GM18858 (cell line): Measurements from ENCODE around the gene LDLRAD4.

Experiments used
- ATAC-seq: cut with Tn5 transposase; IDR thresholded peaks from one replicate; pipeline ENCODE4 v1.9.1; 2021; ENCODE audit not compliant: unreplicated experiment

Gene LDLRAD4

DNA sequence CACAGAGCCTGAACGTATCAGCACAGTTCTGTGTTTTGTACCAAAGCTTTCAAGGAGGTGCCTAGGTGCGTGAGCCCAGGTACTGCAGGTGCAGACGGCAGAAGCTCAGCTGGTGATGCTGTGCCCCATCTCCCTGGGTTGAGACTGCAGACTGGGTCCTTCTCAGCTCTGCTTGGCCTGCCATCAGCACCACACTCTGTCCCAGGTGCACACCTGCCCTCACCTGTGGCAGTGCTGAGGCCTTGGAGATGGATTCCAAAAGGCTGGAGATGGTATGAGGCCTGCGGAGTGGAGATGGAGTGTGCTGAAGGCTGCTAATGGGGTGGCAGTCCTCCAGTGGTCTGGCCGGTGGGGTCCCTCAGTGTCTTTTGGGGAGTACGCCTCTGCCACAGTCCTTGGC lies 9.3 kb downstream of the LDLRAD4 start:
- ATAC-seq, result no peak

DNA sequence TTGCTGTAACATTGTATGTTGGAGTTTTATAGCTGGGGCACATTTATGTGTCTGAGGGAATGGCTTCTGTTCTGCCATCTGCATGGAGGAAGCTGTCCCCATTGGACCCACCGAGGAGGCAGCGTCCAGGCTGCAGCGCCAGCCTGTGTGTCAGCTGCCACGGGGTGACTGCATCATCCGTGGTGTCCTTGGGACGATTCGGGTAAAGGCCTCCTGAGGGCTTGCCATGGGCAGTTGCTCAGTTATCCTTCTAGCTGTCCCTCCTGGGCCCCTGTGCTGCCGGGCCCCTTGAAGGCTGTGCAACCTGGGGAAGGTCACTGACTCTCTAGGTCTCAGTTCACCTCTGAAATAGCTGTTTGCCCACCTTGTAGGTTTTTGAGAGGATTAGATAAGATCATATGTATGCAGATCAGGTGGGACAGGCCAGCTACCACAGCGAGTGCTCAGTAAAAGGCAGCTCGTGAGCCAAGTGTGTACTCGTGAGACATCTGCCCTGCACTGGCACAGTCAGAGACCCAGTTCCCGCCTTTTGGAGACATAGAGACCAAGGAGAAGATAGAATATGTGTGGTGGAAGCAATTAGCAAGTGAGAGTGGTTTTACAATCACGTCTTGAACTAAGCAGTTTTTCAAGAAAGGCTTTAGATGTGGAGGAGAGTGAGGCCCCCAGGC lies 10.6 kb downstream of the LDLRAD4 start:
- no peak for ATAC-seq

DNA sequence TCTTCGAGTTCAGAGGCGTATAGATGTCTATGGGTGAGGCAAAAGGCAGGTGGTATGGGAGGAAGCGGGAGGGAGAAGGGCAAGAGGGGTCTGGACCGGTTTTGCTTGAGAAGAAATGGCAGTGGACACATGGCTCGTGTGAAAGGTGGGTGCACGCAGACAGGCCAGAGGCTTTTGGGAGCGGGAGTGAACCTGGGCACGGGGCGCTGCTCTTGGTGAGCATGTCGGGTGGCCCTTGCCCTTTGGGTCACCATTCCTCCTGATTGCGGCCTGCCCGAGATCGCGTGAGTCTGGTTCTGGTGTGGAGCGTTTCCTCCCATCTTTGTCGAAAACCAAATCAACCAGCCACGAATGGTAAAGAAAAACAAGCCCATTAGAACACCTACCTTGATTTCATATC lies 12.6 kb downstream of the LDLRAD4 start:
- ATAC-seq, result no peak

DNA sequence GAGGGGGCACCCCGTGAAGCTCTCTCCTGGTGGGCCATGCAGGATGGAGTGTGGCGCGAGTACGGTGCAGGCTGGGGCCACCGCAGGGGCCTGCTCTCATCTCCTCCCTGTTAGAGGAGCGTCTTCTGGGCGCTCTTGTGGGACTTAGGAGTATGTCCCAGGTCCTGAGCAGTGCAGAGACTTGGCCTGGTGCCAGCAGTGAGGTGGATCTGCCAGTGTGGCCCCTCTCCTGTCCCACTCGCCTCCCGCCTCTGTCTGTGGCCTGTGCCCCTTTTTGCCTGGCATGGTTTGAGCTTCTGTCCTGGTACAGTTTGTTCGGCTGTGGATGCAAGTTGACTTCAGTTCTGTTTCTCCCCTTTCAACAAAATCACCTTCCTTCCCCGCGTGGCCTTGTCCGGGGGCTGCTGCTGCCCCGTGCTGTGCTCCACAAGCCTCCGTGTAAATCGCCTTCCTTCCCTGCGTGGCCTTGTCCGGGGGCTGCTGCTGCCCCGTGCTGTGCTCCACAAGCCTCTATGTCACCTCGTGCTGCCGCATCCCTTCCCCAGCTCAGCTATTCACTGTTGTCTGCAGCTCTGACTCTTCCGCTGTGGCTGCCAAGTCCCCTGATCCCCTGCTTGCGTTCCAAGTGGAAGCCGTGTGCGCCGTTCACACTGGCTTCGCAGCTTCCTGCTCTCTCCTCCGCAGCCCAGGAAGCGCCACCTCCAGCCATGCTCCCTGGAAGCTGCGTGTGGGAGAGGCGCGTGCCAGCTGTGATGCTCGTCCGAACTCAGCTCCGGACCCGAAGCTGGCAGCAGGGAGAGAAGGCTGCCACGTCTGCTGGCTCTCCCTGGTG lies 13.7 kb downstream of the LDLRAD4 start:
- ATAC-seq, result no peak

DNA sequence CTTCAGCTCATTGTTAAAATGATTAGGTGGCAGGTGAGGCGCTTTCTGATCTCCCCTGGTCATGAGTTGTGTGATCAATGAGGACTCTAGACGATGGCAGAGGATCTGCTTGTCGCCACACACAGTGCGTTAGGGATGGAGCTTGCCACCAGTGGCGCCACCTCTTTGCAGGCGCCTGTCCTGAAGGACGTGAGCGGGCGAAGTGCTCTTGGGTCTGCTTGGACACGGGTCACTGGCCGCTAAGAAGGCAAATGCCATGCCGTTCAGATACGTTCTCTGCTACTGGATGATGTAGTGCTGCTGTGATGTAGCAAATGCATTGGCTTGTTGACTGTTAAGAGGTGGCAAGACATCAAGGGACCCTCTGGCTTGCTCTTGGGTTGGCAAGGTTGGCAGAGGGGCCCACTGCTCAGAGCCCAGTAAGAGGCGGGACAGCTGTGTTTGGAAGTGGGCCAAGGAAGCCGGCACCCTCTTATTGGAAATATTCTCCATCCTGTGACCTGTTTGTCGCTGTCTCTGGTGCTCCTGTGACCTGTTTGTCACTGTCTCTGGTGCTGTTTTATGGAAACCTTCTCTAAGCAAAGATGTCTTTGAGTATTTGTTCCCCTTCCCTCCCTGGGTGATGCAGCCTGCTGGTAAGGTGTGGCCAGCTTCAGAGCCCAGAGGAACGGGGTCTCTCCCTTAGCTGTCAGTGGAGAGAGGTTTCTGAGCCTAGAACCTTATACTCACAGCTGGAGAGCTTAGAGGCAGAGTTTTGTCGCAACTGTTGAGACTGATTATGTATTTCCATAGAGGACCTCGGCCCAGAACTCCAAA lies 14.6 kb downstream of the LDLRAD4 start:
- no peak for ATAC-seq

DNA sequence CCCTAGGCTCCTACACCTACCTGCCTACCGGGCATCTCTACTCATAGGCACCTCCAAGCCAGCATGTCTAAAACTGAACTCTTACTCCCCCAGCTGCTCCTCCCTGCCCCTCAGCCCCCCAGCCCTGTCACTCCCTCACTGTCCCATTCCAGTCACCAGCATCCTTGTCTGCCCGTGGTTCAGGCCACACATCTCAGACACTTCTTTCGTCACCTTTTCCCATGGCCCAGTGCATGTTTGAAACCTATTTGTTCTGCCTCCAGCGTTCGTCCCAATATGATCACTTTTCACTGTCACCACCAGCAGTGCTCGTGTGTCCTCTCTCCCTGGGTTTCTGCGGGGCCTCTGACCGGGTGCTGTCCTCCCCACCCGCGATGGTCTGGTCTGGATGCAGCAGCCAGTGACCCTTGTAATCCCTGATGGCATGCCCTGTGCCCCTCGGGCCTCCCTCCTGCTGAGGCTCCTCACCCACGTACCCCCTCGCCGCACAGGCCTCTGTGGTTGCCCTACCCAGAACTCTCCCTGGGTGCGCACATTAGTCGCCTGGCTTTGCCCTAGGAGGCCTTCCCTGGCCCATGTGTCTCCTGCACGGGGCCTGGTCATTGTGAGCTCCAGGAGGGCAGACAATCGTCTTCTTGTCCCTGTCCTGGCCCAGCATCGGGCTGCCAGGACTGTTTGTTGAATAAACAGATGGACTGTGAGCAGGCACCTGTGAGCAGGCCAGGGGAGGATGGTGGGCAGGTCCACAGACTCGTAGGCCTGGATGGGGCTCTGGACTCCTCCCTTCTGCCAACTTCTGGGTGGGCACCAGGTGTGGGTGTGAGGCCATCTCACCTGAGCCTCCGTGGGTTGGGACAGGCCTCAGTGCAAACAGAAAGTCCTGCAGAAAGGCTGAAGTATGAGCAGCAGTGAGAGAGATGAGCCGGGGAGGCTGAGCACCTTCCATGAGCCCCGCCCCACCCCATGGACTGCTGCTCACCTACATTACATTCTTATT lies 15.5 kb downstream of the LDLRAD4 start:
- no peak for ATAC-seq

DNA sequence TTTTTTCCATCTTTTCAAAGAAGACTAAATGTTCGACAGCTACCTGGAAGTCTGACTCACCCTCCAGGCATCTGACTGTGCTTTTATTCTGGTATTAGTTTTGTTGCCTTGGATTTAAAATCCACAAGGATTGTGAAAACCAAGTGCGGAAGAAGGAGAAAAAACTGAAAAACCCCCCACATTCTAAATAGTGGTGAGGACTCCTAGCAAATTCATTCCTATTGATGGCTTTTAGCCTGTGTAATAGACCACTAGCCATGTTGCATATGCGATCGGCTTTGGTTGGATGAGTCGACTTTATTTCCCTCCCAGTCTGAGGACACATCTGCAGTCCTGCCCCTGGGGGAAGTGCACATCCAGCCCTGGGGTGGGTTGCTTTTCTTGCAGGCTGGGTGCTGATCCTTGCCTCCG lies 16.9 kb downstream of the LDLRAD4 start:
- no peak for ATAC-seq

DNA sequence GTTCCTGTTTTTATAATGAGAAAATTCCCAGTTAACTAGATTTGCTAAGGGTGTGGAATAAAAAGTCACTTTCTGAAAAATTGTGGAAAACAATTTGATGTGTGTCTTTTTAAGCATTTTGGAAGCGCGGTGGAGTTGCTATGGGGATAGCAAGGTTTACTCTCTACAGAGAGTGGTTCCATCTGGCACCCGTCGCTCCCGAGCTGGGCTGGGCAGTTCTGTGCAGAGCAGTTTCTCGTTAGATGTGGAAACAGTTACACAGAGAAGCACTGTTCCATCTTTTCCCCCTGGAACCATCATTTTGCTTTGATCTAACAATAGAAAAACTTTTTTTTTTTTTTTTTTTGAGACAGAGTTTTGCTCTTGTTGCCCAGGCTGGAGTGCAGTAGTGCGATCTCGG lies 17.4 kb downstream of the LDLRAD4 start:
- no peak for ATAC-seq

DNA sequence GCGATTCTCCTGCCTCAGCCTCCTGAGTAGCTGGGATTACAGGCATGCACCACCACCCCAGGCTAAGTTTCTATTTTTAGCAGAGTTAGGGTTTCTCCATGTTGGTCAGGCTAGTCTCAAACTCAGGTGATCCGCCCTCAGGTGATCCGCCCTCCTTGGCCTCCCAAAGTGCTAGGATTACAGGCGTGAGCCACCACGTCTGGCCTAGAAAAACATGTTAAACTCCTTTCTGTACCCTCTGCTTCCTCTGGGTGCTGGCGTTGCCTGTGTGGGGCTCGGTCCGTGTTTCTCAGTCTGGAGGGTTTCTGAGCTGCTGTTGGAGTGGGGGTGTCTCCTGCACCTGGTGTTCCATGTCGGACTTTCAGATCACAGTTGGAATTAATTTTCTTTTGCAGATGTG lies 17.9 kb downstream of the LDLRAD4 start:
- no peak for ATAC-seq

DNA sequence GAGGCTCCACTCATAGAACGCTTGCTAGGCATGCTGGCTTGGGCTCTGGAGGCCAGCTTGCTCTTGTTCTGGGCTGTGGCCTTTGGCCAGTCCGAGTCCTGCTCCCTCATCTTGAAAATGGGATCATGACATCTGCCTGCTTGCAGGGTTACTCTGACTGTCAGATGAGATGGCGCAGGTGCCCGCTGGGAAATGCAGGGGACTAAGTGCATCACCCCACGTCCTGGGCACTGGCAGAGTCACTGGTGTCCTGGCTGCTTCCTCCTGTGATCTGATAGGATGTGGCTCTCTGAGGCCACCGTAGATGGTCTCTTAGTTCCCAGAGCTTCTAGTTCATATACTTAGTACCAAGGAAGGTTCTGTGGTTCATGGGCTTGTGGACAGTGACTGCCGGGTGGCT lies 18.5 kb downstream of the LDLRAD4 start:
- ATAC-seq, result no peak

DNA sequence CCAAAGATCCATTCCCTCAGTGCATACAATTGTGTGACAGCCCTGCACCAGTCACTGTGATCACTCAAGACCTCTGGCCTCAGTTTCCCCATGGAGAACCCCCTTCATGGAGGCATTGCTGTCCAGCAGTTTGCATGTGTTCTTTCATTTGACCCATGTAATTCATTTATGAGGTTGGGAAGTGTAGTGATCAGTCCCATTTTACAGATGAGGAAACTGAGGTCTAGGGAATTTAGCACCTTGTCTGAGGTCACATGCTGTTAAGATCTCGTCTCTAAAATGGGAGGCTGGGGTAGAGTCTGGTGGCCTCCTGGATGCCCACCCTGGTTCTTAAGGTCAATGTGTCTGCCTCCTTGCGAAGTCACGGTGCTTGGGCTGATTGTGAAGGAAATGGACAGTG lies 19.1 kb downstream of the LDLRAD4 start:
- ATAC-seq, result no peak

DNA sequence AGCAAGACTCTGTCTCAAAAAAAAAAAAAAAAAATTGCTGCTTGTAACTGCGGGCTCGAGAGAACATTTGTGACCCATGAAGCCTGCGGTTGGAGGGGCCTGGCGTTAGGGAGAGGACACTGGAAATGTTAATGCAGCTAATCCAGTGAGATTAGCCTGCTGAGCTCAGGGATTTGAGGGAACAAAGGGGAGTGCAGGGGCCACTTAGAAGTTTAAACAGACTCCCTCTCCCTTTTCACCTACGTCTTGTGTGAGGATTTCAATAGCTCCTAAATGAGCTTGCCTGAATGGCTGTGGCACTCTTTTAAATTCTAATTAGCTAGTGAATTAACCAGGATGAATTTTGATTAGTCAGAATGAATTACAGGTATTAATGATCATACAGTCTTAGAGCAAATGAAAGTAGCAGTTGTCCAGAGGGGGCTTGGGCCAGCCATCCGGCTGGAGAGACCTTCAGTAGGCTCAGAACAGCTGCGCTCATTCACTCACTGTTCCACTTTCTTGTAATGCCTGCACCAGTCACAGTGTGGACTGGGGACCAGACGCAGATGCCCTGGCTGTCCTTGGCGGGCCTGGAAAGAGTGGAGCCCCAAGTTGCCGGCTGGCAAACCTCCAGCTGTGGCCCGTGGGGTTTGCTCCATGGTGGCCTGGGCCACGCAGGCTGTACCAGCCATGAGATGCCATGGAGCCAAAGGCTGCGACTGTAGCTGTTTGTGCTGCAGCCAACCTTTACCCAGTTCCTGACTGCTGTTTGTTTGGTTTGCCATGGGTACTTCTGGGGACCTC lies 20.8 kb downstream of the LDLRAD4 start:
- no peak for ATAC-seq

DNA sequence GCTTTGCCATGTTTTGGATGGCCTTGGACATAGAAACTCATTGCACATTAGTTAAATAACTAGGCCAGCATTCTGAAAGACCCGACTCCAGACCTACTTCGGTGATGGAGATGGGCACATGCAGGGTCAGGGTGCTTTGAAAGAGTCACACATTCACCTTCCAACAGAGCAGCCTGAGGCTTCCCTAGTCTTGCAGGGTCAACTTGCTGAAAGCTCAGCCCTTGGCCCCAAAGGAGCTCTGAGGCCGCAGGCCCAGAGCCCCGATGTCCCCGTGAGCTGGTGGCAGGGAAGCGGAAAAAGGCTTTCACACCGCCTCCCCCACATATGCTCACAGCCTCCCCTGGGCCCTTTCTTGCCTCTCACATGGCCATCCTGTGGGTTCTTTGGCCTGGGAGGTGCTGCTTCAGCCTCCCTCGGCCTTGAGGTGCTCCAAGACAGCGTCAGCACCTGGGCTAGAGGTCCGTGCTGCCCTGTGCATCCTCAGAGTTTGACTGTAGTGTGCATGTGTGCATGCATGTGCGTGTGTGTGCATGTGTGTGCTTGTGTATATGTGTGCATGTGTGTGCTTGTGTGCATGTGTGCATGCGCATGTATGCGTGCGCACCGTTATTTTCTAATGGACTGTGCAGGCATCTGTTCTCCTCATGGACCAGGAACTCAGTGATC lies 21.6 kb downstream of the LDLRAD4 start:
- no peak for ATAC-seq

DNA sequence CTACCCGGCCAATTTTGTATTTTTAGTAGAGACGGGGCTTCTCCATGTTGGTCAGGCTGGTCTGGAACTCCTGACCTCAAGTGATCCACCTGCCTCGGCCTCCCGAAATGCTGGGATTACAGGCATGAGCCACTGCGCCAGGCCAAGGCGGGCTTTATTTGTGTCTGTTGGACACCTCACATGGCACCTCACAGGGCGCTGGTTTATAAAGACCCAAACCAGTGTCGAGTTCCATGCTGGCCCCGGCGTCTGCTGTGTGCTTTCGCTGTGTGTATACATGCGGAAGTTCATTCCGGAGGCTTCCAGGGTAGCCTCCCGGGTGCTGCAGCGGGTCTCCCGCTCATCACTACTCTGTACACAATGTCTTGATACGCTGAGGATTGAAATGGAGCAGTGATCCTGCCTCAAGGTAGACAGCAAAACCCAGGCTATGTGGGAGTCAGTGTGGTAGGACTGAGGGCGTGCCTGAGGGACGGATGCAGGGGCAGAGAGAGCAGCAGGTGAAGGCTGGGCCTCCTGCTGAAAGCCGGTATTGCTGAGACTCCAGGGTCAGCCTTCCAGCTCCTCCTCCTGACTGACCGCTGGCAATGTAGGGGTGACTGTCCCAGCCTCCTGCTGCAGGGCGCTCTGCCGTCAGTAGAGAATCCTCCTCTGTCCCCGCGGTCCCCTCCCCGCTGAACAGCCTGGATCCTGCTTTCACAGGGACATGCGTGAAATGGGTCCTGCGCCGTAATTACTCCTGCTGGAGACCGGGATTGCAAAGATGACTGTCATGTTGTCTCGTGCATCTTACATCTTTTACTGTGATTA lies 22.7 kb downstream of the LDLRAD4 start:
- ATAC-seq, result no peak

DNA sequence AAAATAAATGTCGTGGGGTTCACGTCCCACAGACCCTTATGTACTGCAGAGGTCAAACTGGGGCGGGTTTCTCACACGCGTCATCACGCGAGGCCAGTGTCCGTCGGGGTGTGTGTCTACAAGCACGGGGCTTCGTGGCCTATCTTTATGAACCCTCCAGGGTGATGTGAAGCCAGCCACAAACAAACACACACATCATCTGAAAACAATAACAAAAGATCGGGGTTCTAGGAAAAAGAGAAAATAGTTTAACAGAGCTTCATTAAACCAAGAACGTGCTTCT lies 23.3 kb downstream of the LDLRAD4 start:
- no peak for ATAC-seq

DNA sequence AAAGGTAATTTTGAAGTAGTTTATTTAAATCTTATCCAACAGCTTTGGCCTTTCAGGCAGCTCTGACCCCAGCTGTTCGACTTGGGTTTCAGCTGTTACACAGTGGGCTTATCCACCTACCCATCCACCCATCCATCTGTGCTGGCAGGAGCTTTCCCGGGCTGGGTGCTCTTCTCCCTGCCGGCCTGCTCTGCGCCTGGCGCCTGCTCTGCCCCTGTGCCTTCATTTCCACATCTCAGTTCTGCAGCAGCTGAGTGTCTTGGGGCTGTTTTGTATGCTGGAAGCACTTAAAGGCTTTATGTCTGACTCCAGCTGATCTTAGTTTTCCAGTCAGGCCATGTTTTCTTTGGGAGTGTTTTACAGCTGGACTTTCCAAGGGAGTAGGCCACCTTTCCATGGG lies 24.2 kb downstream of the LDLRAD4 start:
- ATAC-seq, result no peak

DNA sequence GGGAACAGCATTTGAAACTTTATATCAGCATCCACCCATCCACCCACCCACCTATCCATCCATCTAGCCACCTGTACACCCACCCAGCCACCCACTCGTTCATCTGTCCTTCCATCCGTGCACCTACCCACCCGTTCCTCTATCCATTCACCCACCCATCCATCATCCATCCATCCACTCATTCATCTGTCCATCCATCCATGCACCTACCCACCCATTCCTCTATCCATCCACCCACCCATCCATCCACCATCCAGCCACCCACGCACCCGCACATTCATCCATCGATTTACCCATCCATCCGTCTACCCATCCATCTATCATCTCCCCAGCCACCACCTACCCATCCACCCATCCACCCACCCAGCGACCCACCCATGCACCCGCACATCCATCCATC lies 24.8 kb downstream of the LDLRAD4 start:
- no peak for ATAC-seq

DNA sequence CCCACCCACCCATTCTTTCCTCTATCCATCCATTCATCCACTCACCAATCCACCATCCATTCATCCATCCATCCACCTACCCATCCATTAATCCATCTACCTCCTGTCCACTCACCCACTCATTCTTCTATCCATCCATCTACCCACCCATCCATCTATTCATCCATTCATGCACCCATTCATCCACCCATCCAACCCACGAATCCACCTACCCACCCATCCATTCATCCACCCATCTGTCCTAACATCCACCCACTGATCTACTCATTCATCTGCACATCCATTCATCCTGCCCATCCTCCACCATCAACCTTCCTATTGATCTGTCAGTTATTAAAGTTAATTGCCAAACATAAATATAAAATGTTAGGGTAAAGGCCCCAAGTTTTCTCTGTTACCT lies 25.6 kb downstream of the LDLRAD4 start:
- no peak for ATAC-seq
